Stimulated activated naive CD8-positive, alpha-beta T cell treated with anti-CD3 and anti-CD28 coated beads, Interleukin-15, Interleukin-2, amounts not matched to agents 100 U/mL and 50 U/mL, for 24 hours (primary cell): ENCODE measurements around the gene BIRC6.
"Not testable (repeated sequence)": the region's sequence is repeated elsewhere in the genome, so short reads cannot be mapped to it uniquely, and the experiment has no call there.

Experiments
- ATAC-seq: fragments of 150-1000 bp; cut with Tn5 transposase; one replicate; pipeline ENCODE4 v1.10.0; 2021
- DNase-seq: peaks from one replicate; pipeline ENCODE4 v3.0.0; 2021

The BIRC6 gene

GRCh38 chr2:32452338-32453064, 95.7 kb downstream of the BIRC6 start:
- ATAC-seq (no peak), DNase-seq (no peak)

- no peak for DNase-seq
These were observed 96.6 kb downstream of the BIRC6 start for GRCh38 chr2:32453242-32454062.

GRCh38 chr2:32455816-32456215, 99.0 kb downstream of the BIRC6 start:
- no peak for DNase-seq
- ATAC-seq = no peak

More at GRCh38 chr2:32453242-32454062, 96.6 kb downstream of the BIRC6 start:
- no peak for ATAC-seq

GRCh38 chr2:32456808-32457207, 100.0 kb downstream of the BIRC6 start:
- DNase-seq (no peak), ATAC-seq (no peak)

GRCh38 chr2:32457814-32458213, 101.0 kb downstream of the BIRC6 start:
- ATAC-seq = no peak
- DNase-seq = no peak

- not testable (repeated sequence) for DNase-seq, ATAC-seq
These were observed 104.0 kb downstream of the BIRC6 start for GRCh38 chr2:32460861-32461260.

GRCh38 chr2:32463110-32463509, 106.3 kb downstream of the BIRC6 start:
- DNase-seq (no peak), ATAC-seq (no peak)

GRCh38 chr2:32464431-32464830, 107.6 kb downstream of the BIRC6 start:
- DNase-seq (no peak), ATAC-seq (no peak)

- DNase-seq = no peak
- no peak for ATAC-seq
These were observed 115.8 kb downstream of the BIRC6 start for GRCh38 chr2:32472605-32473004.

- no peak for DNase-seq
- ATAC-seq = no peak
These were observed 117.6 kb downstream of the BIRC6 start for GRCh38 chr2:32474381-32474780.

- DNase-seq (no peak), ATAC-seq (no peak)
These were observed 122.2 kb downstream of the BIRC6 start for GRCh38 chr2:32478889-32479620.

- ATAC-seq (no peak), DNase-seq (no peak)
These were observed 123.2 kb downstream of the BIRC6 start for GRCh38 chr2:32479993-32480392.

GRCh38 chr2:32482471-32482870, 125.6 kb downstream of the BIRC6 start:
- DNase-seq = no peak
- no peak for ATAC-seq

- ATAC-seq (peak; percentile 43), DNase-seq (no peak)
These were observed 128.1 kb downstream of the BIRC6 start for GRCh38 chr2:32484937-32485336.

GRCh38 chr2:32485399-32485798, 128.6 kb downstream of the BIRC6 start:
- ATAC-seq (no peak), DNase-seq (no peak)

- no peak for ATAC-seq
These were observed 132.2 kb downstream of the BIRC6 start for GRCh38 chr2:32489061-32489460.

GRCh38 chr2:32491346-32491745, 134.5 kb downstream of the BIRC6 start:
- no peak for ATAC-seq

More at GRCh38 chr2:32489061-32489460, 132.2 kb downstream of the BIRC6 start:
- no peak for DNase-seq

GRCh38 chr2:32495139-32495538, 138.3 kb downstream of the BIRC6 start:
- DNase-seq = no peak
- ATAC-seq = no peak

More at GRCh38 chr2:32491346-32491745, 134.5 kb downstream of the BIRC6 start:
- no peak for DNase-seq

GRCh38 chr2:32496662-32497061, 139.8 kb downstream of the BIRC6 start:
- no peak for DNase-seq
- ATAC-seq = no peak

- DNase-seq (no peak), ATAC-seq (no peak)
These were observed 141.5 kb downstream of the BIRC6 start for GRCh38 chr2:32498306-32498705.

- ATAC-seq = no peak
- DNase-seq = no peak
These were observed 146.1 kb downstream of the BIRC6 start for GRCh38 chr2:32502941-32503340.

GRCh38 chr2:32504877-32505478, 148.2 kb downstream of the BIRC6 start:
- no peak for DNase-seq
- no peak for ATAC-seq
